ENCODE data around the gene CHP1.

The CHP1 gene

DNA sequence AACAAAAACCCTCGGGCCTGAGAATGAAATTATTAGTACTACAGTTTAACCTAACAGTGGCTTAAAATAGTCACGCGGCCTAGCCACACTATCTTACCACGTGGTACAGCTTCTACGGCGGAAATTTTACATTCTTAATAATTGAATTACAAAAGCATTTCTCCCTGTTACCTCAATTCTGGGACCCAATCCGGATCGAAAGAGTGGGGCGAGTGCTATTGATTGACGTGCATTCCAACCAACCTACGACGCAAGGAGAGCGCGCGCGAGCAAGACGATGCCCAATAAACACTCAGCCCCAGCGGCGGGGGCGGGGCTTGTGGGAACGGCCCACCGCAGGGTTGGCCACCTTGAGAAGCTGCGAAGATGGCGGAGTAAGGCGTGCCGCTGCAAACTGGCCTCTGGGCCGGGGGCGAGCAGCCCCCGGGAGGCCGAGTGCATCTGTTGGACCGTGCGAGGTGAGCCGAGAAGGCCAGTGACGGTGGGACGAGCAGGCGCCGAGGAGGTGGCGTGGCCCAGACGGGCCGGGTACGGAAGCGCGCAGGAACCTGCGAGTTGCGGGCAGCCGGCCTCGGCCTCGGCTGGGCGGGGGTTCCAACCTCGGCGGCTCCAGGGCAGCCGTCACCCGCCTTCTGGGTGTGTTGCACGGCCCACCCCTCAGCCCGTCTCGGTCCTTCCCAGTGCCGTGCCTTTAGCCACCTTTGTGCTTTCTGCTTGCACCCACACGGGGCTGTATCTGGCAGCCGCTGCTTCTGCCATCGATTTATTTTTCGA, 52.8 kb downstream of the CHP1 start (continued):
- no peak for TF ChIP-seq ZNF704 (tag by site-specific recombination; IDR thresholded peaks at IDR 0.05)
- no peak for TF ChIP-seq ZEB2 (tag by site-specific recombination; IDR thresholded peaks at IDR 0.05)
- no peak for TF ChIP-seq ZNF132 (tag by site-specific recombination; IDR thresholded peaks at IDR 0.05; ENCODE audit: borderline replicate concordance)
- TF ChIP-seq KLF10 (tag by site-specific recombination; IDR thresholded peaks at IDR 0.05) = 0 out of 2 replicates have a peak, but pooled peaks have one; percentile 45
- TF ChIP-seq, protein P1, sequence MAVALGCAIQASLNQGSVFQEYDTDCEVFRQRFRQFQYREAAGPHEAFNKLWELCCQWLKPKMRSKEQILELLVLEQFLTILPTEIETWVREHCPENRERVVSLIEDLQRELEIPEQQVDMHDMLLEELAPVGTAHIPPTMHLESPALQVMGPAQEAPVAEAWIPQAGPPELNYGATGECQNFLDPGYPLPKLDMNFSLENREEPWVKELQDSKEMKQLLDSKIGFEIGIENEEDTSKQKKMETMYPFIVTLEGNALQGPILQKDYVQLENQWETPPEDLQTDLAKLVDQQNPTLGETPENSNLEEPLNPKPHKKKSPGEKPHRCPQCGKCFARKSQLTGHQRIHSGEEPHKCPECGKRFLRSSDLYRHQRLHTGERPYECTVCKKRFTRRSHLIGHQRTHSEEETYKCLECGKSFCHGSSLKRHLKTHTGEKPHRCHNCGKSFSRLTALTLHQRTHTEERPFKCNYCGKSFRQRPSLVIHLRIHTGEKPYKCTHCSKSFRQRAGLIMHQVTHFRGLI (tag by site-specific recombination; IDR thresholded peaks at IDR 0.05) = peak; percentile 99
- TF ChIP-seq ZNF701 (tag by site-specific recombination; IDR thresholded peaks at IDR 0.05) = no peak
- TF ChIP-seq ZNF146 (tag by site-specific recombination; IDR thresholded peaks at IDR 0.05) = no peak
- TF ChIP-seq CTCF (tag by site-specific recombination; IDR thresholded peaks at IDR 0.05) = peak; percentile 12; the same call in 1 of the 2 replicates
- TF ChIP-seq BCL11B (tag by site-specific recombination; IDR thresholded peaks at IDR 0.05; ENCODE audit: low read depth) = no peak
- TF ChIP-seq, protein P2, sequence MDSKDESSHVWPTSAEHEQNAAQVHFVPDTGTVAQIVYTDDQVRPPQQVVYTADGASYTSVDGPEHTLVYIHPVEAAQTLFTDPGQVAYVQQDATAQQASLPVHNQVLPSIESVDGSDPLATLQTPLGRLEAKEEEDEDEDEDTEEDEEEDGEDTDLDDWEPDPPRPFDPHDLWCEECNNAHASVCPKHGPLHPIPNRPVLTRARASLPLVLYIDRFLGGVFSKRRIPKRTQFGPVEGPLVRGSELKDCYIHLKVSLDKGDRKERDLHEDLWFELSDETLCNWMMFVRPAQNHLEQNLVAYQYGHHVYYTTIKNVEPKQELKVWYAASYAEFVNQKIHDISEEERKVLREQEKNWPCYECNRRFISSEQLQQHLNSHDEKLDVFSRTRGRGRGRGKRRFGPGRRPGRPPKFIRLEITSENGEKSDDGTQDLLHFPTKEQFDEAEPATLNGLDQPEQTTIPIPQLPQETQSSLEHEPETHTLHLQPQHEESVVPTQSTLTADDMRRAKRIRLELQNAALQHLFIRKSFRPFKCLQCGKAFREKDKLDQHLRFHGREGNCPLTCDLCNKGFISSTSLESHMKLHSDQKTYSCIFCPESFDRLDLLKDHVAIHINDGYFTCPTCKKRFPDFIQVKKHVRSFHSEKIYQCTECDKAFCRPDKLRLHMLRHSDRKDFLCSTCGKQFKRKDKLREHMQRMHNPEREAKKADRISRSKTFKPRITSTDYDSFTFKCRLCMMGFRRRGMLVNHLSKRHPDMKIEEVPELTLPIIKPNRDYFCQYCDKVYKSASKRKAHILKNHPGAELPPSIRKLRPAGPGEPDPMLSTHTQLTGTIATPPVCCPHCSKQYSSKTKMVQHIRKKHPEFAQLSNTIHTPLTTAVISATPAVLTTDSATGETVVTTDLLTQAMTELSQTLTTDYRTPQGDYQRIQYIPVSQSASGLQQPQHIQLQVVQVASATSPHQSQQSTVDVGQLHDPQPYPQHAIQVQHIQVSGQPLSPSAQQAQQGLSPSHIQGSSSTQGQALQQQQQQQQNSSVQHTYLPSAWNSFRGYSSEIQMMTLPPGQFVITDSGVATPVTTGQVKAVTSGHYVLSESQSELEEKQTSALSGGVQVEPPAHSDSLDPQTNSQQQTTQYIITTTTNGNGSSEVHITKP (tag by site-specific recombination; IDR thresholded peaks at IDR 0.05) = peak; percentile 58
- TF ChIP-seq, protein P3, sequence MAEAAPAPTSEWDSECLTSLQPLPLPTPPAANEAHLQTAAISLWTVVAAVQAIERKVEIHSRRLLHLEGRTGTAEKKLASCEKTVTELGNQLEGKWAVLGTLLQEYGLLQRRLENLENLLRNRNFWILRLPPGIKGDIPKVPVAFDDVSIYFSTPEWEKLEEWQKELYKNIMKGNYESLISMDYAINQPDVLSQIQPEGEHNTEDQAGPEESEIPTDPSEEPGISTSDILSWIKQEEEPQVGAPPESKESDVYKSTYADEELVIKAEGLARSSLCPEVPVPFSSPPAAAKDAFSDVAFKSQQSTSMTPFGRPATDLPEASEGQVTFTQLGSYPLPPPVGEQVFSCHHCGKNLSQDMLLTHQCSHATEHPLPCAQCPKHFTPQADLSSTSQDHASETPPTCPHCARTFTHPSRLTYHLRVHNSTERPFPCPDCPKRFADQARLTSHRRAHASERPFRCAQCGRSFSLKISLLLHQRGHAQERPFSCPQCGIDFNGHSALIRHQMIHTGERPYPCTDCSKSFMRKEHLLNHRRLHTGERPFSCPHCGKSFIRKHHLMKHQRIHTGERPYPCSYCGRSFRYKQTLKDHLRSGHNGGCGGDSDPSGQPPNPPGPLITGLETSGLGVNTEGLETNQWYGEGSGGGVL (tag by site-specific recombination; IDR thresholded peaks at IDR 0.05) = no peak
- TF ChIP-seq WT1 (tag by site-specific recombination; IDR thresholded peaks at IDR 0.05) = no peak
- TF ChIP-seq ZNF169 (tag by site-specific recombination; IDR thresholded peaks at IDR 0.05) = no peak
- no peak for TF ChIP-seq ZNF426 (tag by site-specific recombination; IDR thresholded peaks at IDR 0.05)
- TF ChIP-seq REPIN1 (tag by site-specific recombination; IDR thresholded peaks at IDR 0.05; ENCODE audit: low read depth) = no peak
- peak; percentile 80 for TF ChIP-seq ZNF501 (tag by site-specific recombination; IDR thresholded peaks at IDR 0.05)
- peak; percentile 80; the same call in 1 of the 2 replicates for TF ChIP-seq KLF8 (tag by site-specific recombination; IDR thresholded peaks at IDR 0.05)
- TF ChIP-seq ZNF513 (tag by site-specific recombination; IDR thresholded peaks at IDR 0.05) = no peak
- TF ChIP-seq ZNF23 (tag by site-specific recombination; IDR thresholded peaks at IDR 0.05; ENCODE audit: borderline replicate concordance) = no peak
- no peak for TF ChIP-seq ZNF624 (tag by site-specific recombination; IDR thresholded peaks at IDR 0.05)
- peak; percentile 83 for TF ChIP-seq YY2 (tag by site-specific recombination; IDR thresholded peaks at IDR 0.05)
- peak; percentile 62; the same call in 1 of the 2 replicates for TF ChIP-seq ZFP37 (tag by site-specific recombination; IDR thresholded peaks at IDR 0.05)
- no peak for TF ChIP-seq HOXA7 (CRISPR knock-in tag; IDR thresholded peaks at IDR 0.05; ENCODE audit: borderline replicate concordance)
- peak; percentile 63; the same call in 1 of the 2 replicates for TF ChIP-seq KLF17 (tag by site-specific recombination; IDR thresholded peaks at IDR 0.05)
- no peak for TF ChIP-seq ZNF114 (tag by site-specific recombination; IDR thresholded peaks at IDR 0.05)
- TF ChIP-seq SETDB1 (IDR thresholded peaks at IDR 0.05; ENCODE audit: insufficient read length, low read length) = no peak
- TF ChIP-seq ZNF302 (tag by site-specific recombination; IDR thresholded peaks at IDR 0.05; ENCODE audit: low read depth) = no peak
